ENCODE results near the gene TULP1. TPM values are rescaled to one million over a fixed set of nuclear protein-coding genes. Genes with fewer than 3 reads are reported as not detected.
"Not testable (repeated sequence)": the region's sequence is repeated elsewhere in the genome, so short reads cannot be mapped to it uniquely, and the experiment has no call there.

Gene TULP1
- total and polyA plus RNA-seq, 7 donors: 0.05 to 0.09 (median 0.08) TPM; not detected in 4

DNA sequence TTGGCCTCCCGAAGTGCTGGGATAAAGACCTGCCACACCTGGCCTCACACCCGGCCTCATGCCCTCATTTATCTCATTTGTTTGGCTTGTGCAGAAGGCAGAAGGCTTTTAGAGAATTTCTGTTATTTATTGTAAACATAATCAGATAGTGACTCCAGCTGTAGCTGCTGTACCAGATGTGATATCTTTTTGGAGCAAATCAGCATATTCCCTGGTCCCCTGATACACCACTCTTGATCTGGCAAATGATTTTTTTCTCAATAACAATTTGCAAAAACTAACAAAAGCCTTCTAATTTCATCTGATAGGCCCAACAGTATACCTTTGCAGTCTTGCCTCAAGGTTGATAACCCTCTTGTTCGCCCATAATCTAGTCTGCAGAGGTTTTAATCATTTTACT lies 26.5 kb upstream of the TULP1 start:
- Histone ChIP-seq H3K4me3 (no peak overlapping the region), H3K9me3 (no peaks in the 10 kb centered on the region), H3K4me1 (no peaks in the 10 kb centered on the region), H3K27me3 (ENCODE audit: insufficient read depth in 3 of 3, low read length in 2 of 3) (peaks cover 0 to 2% (median 0%) of the 10 kb centered on the region in 3 donors), H3K36me3 (ENCODE audit: insufficient read depth in 1 of 2, low read depth in 1 of 2) (no peaks in the 10 kb centered on the region), H3K27ac (no peak overlapping the region)
- DNase-seq (no peak), ATAC-seq (no peak)
- intact Hi-C loops (cut with DNase I): no loop called here
- WGBS, 3 donors: 88 to 90% (median 90%) methylated on average over 3 of the region's 3 CpGs
- TF ChIP-seq, protein P1, sequence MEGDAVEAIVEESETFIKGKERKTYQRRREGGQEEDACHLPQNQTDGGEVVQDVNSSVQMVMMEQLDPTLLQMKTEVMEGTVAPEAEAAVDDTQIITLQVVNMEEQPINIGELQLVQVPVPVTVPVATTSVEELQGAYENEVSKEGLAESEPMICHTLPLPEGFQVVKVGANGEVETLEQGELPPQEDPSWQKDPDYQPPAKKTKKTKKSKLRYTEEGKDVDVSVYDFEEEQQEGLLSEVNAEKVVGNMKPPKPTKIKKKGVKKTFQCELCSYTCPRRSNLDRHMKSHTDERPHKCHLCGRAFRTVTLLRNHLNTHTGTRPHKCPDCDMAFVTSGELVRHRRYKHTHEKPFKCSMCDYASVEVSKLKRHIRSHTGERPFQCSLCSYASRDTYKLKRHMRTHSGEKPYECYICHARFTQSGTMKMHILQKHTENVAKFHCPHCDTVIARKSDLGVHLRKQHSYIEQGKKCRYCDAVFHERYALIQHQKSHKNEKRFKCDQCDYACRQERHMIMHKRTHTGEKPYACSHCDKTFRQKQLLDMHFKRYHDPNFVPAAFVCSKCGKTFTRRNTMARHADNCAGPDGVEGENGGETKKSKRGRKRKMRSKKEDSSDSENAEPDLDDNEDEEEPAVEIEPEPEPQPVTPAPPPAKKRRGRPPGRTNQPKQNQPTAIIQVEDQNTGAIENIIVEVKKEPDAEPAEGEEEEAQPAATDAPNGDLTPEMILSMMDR (IDR thresholded peaks at IDR 0.05): no peak

DNA sequence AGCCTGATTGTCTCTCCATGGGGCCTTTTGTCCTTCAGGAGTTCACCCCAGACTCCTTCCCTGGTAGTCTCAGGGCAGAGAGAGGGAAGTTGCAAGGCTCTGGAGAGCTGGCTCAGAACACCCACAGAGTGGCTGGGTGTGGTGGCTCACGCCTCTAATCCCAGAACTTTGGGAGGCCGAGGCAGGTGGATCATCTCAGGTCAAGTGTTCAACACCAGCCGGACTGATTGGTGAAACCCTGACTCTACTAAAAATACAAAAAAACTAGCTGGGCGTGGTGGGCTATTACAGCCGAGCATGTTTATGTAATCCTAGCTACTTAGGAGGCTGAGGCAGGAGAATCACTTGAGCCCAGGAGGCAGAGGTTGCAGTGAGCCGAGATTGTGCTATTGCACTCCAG lies 23.2 kb upstream of the TULP1 start:
- H3K36me3 ChIP-seq (ENCODE audit: insufficient read depth in 1 of 2, low read depth in 1 of 2); H3K4me1 ChIP-seq; DNase-seq; intact Hi-C loops (cut with DNase I); H3K27me3 ChIP-seq (ENCODE audit: insufficient read depth in 3 of 3, low read length in 2 of 3); H3K4me3 ChIP-seq; H3K9me3 ChIP-seq; ATAC-seq; H3K27ac ChIP-seq: not testable (repeated sequence)
- WGBS, 3 donors: 74 to 88% (median 81%) methylated on average over 6 of the region's 6 CpGs

DNA sequence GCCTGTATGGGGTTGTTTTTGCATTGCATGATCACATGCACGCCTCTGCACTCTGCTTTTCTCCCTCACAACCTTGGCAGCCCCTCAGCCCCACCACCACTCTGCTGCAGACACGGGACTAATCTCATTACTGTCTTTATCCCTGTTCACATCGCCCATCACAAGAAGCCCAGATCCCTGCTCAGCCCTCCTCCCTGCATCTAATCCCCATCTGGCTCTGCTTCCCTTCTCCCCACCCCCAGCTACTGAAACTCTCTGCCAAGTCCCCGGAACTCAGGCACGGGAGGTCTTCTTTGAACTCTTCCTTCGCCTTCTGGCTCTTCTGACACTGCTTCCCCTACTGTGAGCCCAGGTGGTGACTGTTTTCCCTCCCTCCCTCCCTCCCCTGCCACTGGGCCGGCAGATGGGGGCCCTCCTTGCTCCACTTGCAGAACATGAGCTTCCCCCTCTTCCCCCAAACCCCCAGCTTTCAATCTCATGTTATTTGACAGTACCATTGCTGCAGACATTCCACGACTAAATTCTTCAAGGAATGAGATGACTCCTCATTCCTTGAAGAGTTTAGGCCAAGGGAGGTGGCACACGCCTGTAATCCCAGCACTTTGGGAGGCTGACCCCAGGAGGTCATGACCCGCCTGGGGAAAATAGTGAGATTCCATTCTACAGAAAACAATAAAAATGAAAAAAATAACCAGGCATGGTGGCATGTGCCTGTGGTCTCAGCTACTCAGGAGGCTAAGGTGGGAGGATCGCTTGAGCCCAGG lies 21.9 kb upstream of the TULP1 start:
- WGBS, 3 donors: 38 to 40% (median 40%) methylated on average over 11 of the region's 11 CpGs

DNA sequence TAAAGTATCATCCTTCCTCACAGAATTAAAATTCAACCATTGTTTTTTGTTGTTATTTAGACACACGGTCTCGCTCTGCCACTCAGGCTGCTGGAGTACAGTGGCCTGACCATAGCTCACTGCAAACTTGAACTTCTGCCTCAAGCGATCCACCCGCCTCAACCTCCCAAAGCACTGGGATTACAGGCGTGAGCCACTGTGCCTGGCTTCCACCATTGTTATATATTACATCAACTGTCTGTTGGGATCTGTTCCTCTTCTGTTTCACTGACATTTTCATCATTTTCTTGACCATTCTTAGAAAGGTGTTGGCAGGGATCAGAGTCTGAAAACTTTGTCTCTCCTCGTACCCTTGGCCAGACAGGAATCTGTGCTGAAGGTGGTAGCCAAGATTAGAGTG lies 21.3 kb upstream of the TULP1 start:
- Histone ChIP-seq H3K4me1 (no peaks in the 10 kb centered on the region), H3K36me3 (ENCODE audit: insufficient read depth in 1 of 2, low read depth in 1 of 2) (no peaks in the 10 kb centered on the region), H3K27ac (no peak overlapping the region), H3K27me3 (ENCODE audit: insufficient read depth in 3 of 3, low read length in 2 of 3) (peaks cover 0 to 2% (median 0%) of the 10 kb centered on the region in 3 donors), H3K4me3 (no peak overlapping the region), H3K9me3 (no peaks in the 10 kb centered on the region)
- ATAC-seq (no peak), DNase-seq (no peak)
- intact Hi-C loops (cut with DNase I): no loop called here
- WGBS, 3 donors: 57 to 65% (median 59%) methylated on average over 6 of the region's 6 CpGs
- TF ChIP-seq, protein P1 (IDR thresholded peaks at IDR 0.05): no peak

More for the DNA sequence above, 21.9 kb upstream of the TULP1 start:
- no peak overlapping the region for H3K27ac ChIP-seq
- H3K4me3 ChIP-seq: no peak overlapping the region
- intact Hi-C loops (cut with DNase I): no loop called here
- TF ChIP-seq, protein P1 (IDR thresholded peaks at IDR 0.05): no peak
- no peaks in the 10 kb centered on the region for H3K9me3 ChIP-seq
- H3K27me3 ChIP-seq (ENCODE audit: insufficient read depth in 3 of 3, low read length in 2 of 3): peaks cover 0 to 2% (median 0%) of the 10 kb centered on the region in 3 donors
- DNase-seq (no peak), ATAC-seq (no peak)
- H3K36me3 ChIP-seq (ENCODE audit: insufficient read depth in 1 of 2, low read depth in 1 of 2): no peaks in the 10 kb centered on the region
- H3K4me1 ChIP-seq: no peaks in the 10 kb centered on the region

DNA sequence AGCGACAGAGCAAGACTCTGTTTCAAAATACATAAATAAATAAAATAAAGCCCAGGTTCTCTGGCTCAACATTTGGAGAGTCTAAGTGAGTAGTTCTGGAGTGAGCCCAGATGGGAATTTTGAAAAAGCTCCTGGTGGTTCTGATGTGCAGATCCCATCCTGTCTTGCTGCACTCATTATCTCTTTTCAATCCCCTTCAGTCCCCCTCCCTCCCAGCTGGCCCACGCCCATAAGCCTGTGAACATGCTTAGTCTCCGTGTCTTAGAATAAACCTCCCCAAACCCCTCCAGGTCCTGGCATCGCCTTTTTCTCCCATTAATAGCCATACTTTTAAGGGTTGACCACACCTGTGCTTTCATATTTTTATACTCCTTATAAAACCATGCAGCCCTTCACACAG lies 19.4 kb upstream of the TULP1 start:
- intact Hi-C loops (cut with DNase I): no loop called here
- H3K27ac ChIP-seq: no peak overlapping the region

More for the DNA sequence above, 19.4 kb upstream of the TULP1 start:
- WGBS, 3 donors: 76 to 78% (median 76%) methylated on average over 4 of the region's 4 CpGs
- peaks cover 0 to 2% (median 0%) of the 10 kb centered on the region in 3 donors for H3K27me3 ChIP-seq (ENCODE audit: insufficient read depth in 3 of 3, low read length in 2 of 3)
- H3K36me3 ChIP-seq (ENCODE audit: insufficient read depth in 1 of 2, low read depth in 1 of 2): no peaks in the 10 kb centered on the region
- DNase-seq: no peak
- TF ChIP-seq, protein P1 (IDR thresholded peaks at IDR 0.05): no peak
- no peak for ATAC-seq
- no peaks in the 10 kb centered on the region for H3K4me1 ChIP-seq
- H3K9me3 ChIP-seq: no peaks in the 10 kb centered on the region
- no peak overlapping the region for H3K4me3 ChIP-seq

All from psoas muscle (tissue), 8 donors.